Activated T-cell treated with anti-CD3 and anti-CD28 coated beads for 48 hours (primary cell): ENCODE data around the gene OR1N2.
"Not testable (repeated sequence)": the region's sequence is repeated elsewhere in the genome, so short reads cannot be mapped to it uniquely, and the experiment has no call there.

Source experiments
- DNase-seq: peaks from one replicate; pipeline ENCODE4 v3.0.0-alpha.2; 2020; ENCODE audit warnings: low read depth

Gene OR1N2

DNA sequence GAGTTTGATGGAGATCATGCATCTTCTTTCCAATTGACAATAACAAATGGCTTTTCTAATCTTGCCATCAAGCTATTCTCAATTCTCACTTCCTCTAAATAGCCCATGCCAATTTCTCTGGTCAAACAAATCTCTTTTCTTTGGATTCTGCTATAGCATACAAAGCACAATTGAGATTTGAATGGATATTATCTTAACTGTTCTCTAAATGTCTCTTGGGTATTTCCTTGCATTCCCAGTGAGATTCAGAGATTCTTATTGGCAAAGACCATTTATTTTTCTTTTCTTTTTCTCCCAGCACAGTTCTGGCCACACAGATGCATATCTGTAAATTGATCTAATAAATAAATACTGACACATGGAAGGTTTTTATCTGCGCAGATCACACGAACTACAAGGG lies at the start of gene OR1N2:
Gene OR1N2 (plus strand): TSS at position 301 of the 400 bp plus-strand sequence. CDS start 100 bp downstream, outside the sequence.
- no peak for DNase-seq

DNA sequence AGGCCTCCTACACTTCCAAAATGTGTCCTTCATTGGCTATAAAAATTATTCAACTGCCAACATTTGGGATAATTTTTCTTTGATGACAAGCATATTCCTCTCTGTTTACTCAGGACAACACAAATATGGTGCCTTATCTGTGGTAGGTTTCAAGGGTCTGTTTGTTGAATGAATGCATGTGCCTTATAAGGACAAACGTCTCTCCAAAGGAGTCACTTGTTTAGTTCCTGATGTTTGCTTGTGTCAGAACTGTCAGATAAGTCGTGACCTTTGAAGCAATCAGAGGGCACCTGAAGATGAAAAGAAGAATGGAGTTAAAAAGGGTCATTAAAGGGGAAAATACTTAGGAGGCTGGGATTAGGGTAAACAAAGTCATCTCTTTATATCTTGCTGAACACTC lies 45.9 kb upstream of the OR1N2 start:
- DNase-seq = no peak

- DNase-seq = no peak
Observed at GRCh38 chr9:122510502-122510901, 42.4 kb upstream of the OR1N2 start, which contains the start of gene OR1J2. Gene OR1J2 (plus strand): TSS chr9:122510802. CDS start chr9:122510802, 0 bp downstream.

GRCh38 chr9:122518226-122518625 lies 34.7 kb upstream of the OR1N2 start:
- DNase-seq = no peak

- DNase-seq = no peak
Observed at GRCh38 chr9:122518841-122519240, 34.1 kb upstream of the OR1N2 start, which contains the start of gene OR1J4. Gene OR1J4 (plus strand): TSS chr9:122519141. CDS start chr9:122519141, 0 bp downstream.

DNA sequence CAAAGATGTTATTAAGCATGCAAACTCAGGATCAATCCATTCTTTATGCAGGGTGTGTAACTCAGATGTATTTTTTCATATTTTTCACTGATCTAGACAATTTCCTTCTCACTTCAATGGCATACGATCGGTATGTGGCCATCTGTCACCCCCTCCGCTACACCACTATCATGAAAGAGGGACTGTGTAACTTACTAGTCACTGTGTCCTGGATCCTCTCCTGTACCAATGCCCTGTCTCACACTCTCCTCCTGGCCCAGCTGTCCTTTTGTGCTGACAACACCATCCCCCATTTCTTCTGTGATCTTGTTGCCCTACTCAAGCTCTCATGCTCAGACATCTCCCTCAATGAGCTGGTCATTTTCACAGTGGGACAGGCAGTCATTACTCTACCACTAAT lies 33.5 kb upstream of the OR1N2 start:
- no peak for DNase-seq

- DNase-seq = peak; percentile 4
Observed at GRCh38 chr9:122526602-122527001, 26.3 kb upstream of the OR1N2 start.

- no peak for DNase-seq
Observed at GRCh38 chr9:122527193-122527592, 25.7 kb upstream of the OR1N2 start, which contains the start of gene OR1N1. Gene OR1N1 (minus strand): TSS chr9:122527293. CDS start chr9:122527293, 0 bp downstream.

- not testable (repeated sequence) for DNase-seq
Observed at GRCh38 chr9:122531157-122531556, 21.8 kb upstream of the OR1N2 start.

- DNase-seq = no peak
Observed at GRCh38 chr9:122536134-122536533, 16.8 kb upstream of the OR1N2 start.

DNA sequence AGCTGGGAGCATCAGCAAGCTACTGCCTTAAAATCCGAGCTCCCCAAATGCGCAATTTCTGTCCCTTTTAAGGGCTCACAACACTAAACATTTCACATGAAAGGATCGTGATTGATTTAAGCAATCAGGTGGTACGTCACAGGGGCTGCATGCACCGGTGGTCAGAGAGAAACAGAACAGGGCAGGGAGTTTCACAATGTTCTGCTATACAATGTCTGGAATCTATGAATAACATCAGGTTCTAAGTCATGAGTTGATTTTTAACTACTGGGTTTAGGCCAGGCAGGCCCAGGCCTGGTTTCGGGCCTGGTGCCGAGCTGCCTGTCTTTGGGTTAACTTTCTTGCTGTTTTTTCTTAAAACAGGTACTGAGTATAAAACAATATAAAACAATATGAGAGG lies 15.8 kb upstream of the OR1N2 start:
- DNase-seq = not testable (repeated sequence)

- no peak for DNase-seq
Observed at GRCh38 chr9:122538757-122539156, 14.2 kb upstream of the OR1N2 start.

GRCh38 chr9:122546196-122546595 lies 6.7 kb upstream of the OR1N2 start:
- no peak for DNase-seq

DNA sequence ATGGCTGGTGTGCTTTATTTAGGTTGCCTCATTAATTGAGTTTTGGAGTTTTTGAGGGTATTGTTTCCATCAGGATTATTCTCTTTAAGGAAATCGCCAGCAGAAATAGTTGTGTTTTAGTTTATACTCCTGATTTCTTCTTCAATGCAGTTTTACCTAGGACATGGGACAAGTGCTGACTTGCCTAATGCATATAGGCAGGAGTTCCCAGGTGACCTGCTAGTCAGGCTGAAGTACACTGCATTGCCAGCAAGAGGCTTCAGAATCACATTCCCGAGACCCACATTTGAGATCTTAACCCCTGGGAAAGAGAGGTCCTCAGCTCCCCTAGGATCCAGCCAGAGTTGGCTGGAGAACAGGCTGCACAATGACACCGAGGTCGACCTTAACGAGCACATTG lies 1.5 kb upstream of the OR1N2 start:
- no peak for DNase-seq

DNA sequence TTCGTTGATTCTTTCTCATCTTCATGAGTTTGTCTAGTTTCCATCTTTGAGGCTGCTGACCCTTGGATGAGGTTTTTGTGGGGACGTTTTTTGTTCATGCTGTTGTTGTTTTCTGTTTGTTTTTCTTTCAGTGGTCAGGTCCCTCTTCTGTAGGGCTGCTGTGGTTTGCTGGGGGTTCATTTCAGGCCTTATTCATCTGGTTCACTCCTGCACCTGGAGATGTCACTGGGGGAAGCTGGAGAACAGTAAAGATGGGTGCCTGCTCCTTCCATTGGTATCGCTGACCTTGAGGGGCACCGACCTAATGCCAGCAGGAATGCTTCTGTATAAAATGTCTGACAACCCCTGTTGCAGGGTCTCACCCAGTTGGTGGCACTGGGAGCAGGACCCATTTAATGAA lies 8.5 kb downstream of the OR1N2 start:
- no peak for DNase-seq

- peak; percentile 9 for DNase-seq
Observed at GRCh38 chr9:122562134-122562760, 9.3 kb downstream of the OR1N2 start.

DNA sequence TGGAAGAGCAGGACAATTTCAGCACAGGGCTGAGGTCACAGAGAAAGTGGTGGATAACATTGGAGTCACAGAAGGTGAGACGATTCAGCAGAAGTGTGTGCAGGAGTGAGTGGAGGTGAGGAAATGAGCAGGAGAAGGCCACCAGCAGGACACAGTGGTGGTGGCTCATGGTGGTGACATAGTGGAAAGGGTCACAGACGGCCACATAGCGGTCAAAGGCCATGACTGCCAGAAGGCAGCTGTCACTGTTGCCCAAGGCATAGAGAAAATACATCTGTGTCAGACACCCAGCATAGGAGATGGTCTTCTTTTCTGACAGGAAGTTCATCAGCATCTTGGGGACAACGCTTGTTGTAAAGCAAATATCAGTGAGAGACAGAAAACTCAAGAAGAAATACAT lies 15.0 kb downstream of the OR1N2 start:
- DNase-seq = no peak

DNA sequence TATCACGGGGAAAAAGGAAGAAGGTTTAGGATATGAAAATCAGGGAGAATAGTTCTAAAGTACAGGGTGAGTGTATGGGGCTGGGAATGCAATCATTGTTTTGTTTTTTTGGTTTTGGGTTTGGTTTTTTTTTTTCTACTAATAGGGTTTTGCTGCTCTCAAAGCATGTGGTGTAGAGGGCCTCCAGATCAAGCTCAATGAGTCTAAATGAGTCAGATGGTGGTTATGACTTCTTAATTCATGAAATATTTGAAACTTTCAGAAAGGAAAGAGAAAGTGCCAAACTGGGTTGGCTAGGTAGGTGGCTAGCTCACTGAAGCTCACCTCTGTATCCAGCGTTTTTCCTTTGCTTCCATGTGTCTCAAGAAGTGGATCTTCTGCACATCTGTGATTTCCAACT lies 19.5 kb downstream of the OR1N2 start:
- DNase-seq = no peak

GRCh38 chr9:122579874-122580273 lies 27.0 kb downstream of the OR1N2 start:
- no peak for DNase-seq

GRCh38 chr9:122580360-122580759 lies 27.4 kb downstream of the OR1N2 start:
- no peak for DNase-seq

GRCh38 chr9:122583284-122583683 lies 30.4 kb downstream of the OR1N2 start, which contains the start of gene OR1L8:
Gene OR1L8 (minus strand): TSS chr9:122583384. CDS start chr9:122568477, 14,907 bp downstream.
- not testable (repeated sequence) for DNase-seq
